Nephron progenitor cell (in vitro differentiated cells): ENCODE measurements around the gene CORO2A.
"Not testable (repeated sequence)": the region's sequence is repeated elsewhere in the genome, so short reads cannot be mapped to it uniquely, and the experiment has no call there.

Experiments used
- DNase-seq: peaks from one replicate; pipeline ENCODE4 v3.0.0; 2021
- H3K27ac Mint-ChIP-seq: 2 replicates; pipeline ENCODE4 v1.8.0; 2021; ENCODE audit warnings: mild to moderate bottlenecking, moderate library complexity, mixed read lengths
- H3K27me3 Mint-ChIP-seq: 2 replicates; pipeline ENCODE4 v1.8.0; 2021; ENCODE audit warnings: mild to moderate bottlenecking, low read depth, mixed read lengths; ENCODE audit not compliant: poor library complexity
- H3K36me3 Mint-ChIP-seq: 2 replicates; pipeline ENCODE4 v1.8.0; 2021; ENCODE audit warnings: low read depth, mixed read lengths
- H3K4me1 Mint-ChIP-seq: 2 replicates; pipeline ENCODE4 v1.8.0; 2021; ENCODE audit warnings: mixed read lengths
- H3K4me3 Mint-ChIP-seq: 2 replicates; pipeline ENCODE4 v1.8.0; 2021; ENCODE audit warnings: mild to moderate bottlenecking, moderate library complexity, mixed read lengths
- H3K9me3 Mint-ChIP-seq: 2 replicates; pipeline ENCODE4 v1.8.0; 2021; ENCODE audit warnings: mild to moderate bottlenecking, moderate library complexity, mixed read lengths
- CTCF ChIP-seq: fragments of 200-600 bp; sonication (generic); IDR thresholded peaks from 2 replicates; pipeline ENCODE4 v1.5.0; 2021; ENCODE audit warnings: antibody characterized with exemption

The CORO2A gene

GRCh38 chr9:98135558-98135934 is 56.9 kb downstream of the CORO2A start:
- Mint-ChIP-seq H3K4me3 (no peak overlapping the region), H3K27me3 (peaks cover 10% of the 10 kb centered on the region), H3K9me3 (no peaks in the 10 kb centered on the region), H3K4me1 (peaks cover 5% of the 10 kb centered on the region), H3K27ac (no peak overlapping the region), H3K36me3 (no peaks in the 10 kb centered on the region)
- DNase-seq: no peak
- TF ChIP-seq CTCF: no peak

GRCh38 chr9:98134702-98135557 is 57.5 kb downstream of the CORO2A start:
- H3K4me3 Mint-ChIP-seq: no peak overlapping the region
- no peak overlapping the region for H3K27ac Mint-ChIP-seq
- H3K27me3 Mint-ChIP-seq: peaks cover 10% of the 10 kb centered on the region
- peaks cover 5% of the 10 kb centered on the region for H3K4me1 Mint-ChIP-seq
- no peak for TF ChIP-seq CTCF
- no peaks in the 10 kb centered on the region for H3K9me3 Mint-ChIP-seq
- no peaks in the 10 kb centered on the region for H3K36me3 Mint-ChIP-seq
- DNase-seq: no peak

GRCh38 chr9:98132806-98133631 is 59.4 kb downstream of the CORO2A start:
- no peak for TF ChIP-seq CTCF
- no peak overlapping the region for H3K27ac Mint-ChIP-seq
- H3K4me1 Mint-ChIP-seq: peaks cover 5% of the 10 kb centered on the region
- H3K27me3 Mint-ChIP-seq: peaks cover 10% of the 10 kb centered on the region
- H3K9me3 Mint-ChIP-seq: no peaks in the 10 kb centered on the region
- DNase-seq: no peak
- H3K36me3 Mint-ChIP-seq: no peaks in the 10 kb centered on the region
- H3K4me3 Mint-ChIP-seq: no peak overlapping the region

GRCh38 chr9:98132158-98132557 is 60.3 kb downstream of the CORO2A start:
- H3K27ac Mint-ChIP-seq: no peak overlapping the region
- H3K4me1 Mint-ChIP-seq: peaks cover 5% of the 10 kb centered on the region
- no peak for TF ChIP-seq CTCF
- DNase-seq: no peak
- no peaks in the 10 kb centered on the region for H3K9me3 Mint-ChIP-seq
- H3K36me3 Mint-ChIP-seq: no peaks in the 10 kb centered on the region
- no peak overlapping the region for H3K4me3 Mint-ChIP-seq
- H3K27me3 Mint-ChIP-seq: peaks cover 10% of the 10 kb centered on the region

GRCh38 chr9:98130576-98131228 is 61.7 kb downstream of the CORO2A start:
- Mint-ChIP-seq H3K4me3 (no peak overlapping the region), H3K27me3 (peaks cover 10% of the 10 kb centered on the region), H3K9me3 (no peaks in the 10 kb centered on the region), H3K4me1 (peaks cover 5% of the 10 kb centered on the region), H3K27ac (no peak overlapping the region), H3K36me3 (no peaks in the 10 kb centered on the region)
- no peak for TF ChIP-seq CTCF
- no peak for DNase-seq

GRCh38 chr9:98130060-98130459 is 62.4 kb downstream of the CORO2A start:
- not testable (repeated sequence) for DNase-seq, H3K36me3 Mint-ChIP-seq, H3K4me3 Mint-ChIP-seq, H3K27ac Mint-ChIP-seq, H3K9me3 Mint-ChIP-seq, H3K4me1 Mint-ChIP-seq
- peaks cover 10% of the 10 kb centered on the region for H3K27me3 Mint-ChIP-seq
